Measurements from ENCODE around the gene ATP9B. TPM values are rescaled to one million over a fixed set of nuclear protein-coding genes. Genes with fewer than 3 reads are reported as not detected.
A peak's percentile ranks its signal among the peaks of the same experiment; 100 is the strongest.

Gene ATP9B
- polyA plus RNA-seq, 1 donor = 22.6 TPM

DNA sequence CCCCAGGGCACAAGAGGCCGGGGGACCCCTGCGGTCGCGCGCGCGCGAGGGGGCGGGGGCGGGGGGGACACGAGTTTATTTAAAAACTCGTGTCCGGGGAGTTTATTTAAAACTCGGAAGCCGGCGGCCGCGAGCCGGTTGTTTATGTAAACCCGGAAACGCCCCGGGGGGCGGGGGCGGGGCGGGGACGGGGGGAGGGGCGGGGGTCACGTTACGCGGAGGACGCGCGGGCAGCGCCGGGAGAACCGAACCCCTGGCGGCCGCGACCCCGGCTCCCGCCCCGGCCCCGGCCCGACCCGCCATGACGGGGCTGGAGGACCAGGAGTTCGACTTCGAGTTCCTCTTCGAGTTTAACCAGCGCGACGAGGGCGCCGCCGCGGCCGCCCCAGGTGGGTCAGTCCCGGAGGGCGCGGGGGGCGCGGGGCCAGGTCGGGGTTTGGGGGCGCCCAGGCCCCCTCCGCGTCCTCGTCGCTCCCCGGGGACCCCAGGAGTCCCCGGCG lies 330.9 kb downstream of the ATP9B start:
- DNase-seq = no peak

DNA sequence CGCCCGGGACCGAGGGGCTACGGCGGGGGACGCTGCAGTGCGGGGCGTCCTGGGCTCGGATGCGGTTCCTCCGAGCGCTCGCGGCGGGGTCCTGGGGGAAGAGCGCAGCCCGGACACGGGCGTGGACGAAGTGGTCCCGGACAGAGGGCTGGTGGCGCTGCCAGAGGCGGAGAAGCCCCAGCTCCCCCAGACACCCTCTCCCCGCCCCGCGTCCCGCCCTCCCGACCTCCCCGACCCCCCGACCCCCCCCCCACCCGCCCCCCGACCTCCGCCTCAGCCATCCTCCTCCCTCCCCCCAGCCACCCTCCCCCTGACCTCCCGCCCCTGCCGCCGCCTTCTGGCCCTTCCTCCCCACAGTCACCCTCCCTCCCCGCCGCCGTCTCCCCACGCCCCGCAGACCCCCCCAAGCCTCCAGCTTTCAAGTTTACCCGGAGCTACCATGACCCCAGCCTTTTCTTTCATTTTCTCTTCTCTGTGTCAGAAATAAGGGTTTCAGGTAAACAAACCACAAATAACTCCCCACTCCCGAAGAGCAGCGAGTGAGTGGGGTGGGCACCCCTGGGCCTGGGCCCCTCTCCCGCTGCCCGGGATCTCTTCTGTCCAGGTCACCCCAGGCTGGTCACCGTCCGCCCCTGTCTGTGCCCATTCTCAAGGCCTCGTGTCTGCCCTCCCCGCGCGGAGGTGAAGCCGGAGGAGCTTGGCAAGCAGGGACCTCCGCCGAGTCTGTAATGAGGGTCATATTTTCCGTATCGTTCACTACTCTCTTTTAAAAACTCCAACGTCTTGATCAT lies 331.6 kb downstream of the ATP9B start:
- peak; percentile 66 for DNase-seq

DNA sequence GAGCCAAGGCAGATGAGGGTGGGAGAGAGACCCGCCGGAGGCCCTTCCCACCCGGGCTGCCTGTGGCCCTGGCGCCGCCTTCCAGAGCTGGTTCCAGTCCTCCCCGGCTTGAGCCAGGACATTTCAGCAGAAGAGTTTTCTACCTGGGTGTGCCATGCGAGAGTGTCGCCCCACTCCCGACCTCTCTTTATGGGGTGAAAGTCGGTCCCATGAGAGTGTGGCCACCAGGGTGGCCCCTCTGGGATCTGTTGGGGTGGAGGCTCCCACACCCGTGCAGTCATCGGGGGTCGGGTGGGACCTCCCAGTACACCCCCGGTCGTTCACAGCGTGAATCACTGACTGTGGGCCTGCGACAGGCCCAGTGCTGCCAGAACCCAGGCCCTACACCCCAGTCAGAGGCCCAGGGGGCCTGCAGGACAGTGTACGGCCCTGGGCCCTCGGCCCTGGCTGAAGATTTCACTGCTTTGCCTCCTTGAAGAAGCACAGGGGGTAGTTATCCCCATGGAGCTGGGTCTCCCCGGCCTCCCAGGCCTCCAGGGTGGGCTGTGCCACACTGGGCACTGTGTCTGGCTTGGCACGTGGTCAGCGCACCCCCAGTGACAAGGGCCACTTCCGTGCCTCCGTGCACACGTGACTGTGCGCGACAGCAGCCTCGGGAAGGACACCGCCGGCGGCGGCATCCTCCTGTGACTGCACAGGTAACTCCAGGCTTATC lies 332.5 kb downstream of the ATP9B start:
- no peak for DNase-seq

DNA sequence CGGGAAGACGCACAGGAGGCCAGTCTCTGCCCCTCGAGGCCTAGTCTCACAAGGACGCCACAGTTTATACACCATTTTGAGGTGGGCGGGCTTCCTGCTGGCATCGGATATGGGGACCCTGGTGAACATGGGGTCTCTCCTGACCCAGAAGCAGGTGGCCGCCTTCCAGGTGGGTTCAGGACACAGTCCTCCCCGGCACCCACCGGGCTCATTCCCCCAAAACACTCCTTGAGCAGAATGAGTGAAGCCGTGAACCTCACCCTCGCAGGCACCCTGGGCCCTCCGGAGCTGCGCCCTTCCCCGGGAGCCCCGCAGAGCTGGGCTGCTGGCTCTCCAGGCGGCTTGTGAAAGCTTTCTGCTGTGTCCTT lies 333.0 kb downstream of the ATP9B start:
- no peak for DNase-seq

DNA sequence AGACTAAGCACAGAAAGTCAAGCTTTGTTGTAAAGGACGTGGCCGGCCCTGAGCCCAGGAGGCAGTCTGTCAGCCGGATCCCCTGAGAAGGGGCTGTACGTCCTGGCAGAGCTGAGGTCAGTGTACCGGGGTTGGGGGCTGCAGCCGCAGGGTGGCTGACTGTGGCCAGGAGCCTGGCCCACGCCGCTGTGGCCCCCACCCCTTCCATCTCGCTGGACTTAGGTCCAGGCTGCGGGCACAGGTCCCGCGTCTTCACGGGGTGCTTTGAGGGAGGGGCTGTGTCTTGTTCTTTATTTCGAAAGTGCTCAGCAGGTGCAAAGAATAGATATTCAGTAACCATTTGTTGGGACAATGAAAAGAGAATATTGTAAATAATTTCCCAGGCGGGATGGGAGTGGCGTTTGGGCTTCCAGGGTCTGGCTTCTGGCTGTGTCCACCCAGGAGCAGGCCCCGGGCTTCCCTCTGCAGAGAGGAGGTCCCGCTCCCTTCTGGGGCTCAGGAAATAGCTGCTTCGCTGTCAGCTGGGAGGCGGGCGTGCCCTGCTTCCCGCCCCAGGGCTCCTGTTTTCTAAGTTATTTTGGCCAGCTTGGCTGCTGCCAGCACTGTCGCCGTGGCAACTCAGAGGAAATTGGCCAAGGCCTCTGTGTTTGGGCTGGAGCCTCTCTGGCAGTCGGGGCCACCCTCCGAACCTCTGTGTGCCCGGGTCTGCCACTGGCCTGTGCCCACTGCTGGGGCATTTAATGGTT lies 334.0 kb downstream of the ATP9B start:
- peak; percentile 69 for DNase-seq

DNA sequence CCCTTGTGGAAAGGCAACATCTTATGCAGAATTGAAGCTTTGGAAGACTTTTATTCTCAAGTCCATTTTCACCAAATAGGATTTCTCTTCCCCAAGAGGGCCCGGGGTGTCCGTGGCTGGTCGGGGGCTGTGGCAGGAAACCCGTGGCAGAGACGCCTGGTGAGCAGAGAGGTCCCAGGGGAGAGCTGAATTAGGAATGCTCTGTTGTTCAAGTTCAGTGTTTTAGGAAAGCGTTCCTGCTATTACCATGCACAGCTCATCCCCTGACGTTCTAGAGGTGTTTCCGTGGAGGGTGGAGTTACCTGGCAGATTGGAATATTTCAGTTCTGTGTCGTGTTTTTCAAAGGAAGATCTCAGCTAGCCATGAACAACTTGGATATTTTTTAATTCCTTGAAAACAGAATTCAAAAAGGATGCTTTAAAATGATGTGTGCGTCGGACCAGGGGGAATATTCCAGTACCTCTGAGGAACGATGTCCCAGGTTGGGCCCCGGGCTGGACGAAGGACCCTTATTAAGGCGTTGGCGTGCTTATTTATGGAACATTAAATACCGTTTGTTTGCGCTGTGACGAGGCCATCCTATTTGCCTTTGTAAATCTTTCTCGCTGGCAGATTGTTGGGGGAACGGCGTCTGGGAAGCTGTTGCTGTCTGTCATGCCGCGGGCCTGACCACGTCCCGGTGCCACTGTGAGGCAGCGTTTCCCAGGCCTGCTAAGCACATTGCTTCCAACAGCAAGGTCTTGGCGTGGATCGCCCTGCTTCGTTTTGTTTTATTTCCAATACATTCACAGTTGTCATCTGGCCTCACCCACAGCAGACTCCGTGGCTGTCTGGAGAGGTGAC lies 334.8 kb downstream of the ATP9B start:
- DNase-seq = no peak

DNA sequence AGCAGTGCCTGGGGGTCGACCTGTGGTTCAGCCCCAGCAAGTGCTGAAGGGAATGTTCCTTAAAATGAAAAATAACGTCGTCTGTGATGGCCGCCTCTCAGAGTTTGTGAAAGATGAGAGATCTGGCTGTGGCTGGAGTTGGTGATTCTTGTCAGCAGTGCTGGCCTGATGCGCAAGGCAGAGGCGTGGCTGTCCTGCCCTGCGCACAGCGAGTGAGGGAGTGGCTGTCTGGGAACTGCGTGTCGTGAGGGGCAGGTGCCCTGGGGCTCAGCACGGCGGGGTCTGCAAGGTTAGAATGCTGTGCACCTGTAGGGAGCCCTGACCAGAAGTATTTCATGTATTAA lies 335.3 kb downstream of the ATP9B start:
- no peak for DNase-seq

DNA sequence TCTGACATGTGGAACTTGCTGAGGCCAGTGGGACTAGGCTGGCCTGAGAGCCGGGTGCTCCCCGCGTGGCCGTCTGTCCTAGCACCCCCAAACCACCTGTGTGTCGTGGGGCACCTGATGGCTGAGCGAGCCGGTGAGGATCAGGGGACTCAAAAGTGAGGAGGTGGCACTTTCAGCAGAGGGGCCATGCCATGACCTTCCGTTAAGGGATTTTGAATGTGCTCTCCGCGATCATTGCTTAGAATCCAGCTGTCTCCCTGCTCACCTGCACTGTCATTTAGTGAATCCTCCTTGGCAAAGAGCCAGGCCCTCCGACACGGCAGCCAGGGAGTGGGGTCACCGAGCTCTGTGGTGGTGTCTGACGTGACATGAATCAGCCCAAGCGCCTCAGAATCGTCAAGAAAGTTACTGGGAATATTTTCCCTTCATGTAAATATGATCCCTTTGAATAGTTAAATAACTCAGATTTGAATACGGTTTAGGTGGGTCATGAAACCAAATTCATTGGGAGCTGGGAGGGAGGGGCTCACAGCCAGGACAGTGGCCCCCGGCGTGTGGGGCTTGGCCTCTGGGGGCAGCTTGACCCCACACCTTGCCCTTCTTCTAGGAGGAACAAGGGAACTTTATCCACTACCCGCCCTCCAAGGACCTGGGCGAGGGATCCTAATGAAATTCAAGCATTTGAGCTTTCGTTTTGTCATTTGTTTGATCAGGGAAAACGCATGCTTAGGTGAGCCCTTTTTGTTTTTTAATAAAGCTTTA lies 336.0 kb downstream of the ATP9B start:
- DNase-seq = no peak

DNA sequence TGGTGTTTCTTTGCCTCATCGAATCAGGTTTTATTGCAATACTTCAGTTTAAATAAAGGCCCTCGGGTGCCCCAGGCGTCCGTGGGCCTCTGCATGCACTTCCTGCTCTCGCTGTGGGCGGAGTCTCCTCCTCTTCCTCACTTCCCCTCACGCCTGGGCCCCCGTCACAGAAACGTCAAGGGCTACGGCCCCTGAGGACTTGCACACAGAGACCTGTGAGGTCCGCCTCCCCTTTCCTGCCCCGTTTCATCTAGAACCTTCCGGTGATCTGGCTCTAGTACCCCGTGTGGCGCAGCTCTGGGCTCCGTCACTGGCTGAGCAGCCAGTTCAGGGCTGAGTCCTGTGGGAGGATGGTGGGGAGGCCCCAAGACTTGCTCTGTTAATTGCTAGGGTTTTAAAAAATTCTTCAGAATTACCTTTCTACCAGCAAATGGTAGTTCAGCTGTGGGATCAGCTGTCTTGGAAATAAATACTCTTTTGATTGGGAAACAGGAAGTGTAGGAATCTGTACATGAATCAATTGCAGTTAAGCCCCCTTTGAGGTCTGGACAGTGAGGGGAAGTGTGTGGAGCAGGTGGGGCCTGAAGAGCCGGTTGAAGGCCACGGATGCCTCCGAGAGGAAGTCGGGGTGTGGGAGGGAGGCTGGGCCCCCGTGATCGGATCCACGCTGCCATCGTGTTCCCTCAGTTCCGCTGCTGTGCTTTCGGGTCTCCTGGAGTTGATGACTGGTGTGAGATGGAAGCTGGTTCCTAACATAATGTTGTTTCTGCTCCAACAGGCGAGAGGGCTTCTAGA lies 336.8 kb downstream of the ATP9B start:
- no peak for DNase-seq

DNA sequence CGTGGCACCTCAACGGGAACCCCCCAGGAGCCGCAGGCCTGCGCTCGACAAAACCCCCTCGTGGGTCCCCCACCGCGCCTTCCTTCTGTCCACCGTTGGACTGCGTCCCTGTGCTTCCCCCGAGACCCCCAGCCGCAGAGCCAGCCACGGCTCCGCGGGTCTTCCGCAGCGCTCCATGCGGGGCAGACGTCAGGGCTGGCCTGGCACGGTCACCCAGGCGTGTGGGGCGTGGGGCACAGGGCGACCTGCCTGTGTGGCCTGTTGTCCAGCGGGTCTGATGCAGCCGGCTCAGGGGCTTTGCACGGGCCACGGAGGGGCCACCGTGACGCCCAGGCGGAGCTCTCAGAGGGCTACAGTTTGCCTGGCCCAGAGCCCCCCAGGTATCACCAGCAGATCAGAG lies 337.5 kb downstream of the ATP9B start:
- DNase-seq = no peak

DNA sequence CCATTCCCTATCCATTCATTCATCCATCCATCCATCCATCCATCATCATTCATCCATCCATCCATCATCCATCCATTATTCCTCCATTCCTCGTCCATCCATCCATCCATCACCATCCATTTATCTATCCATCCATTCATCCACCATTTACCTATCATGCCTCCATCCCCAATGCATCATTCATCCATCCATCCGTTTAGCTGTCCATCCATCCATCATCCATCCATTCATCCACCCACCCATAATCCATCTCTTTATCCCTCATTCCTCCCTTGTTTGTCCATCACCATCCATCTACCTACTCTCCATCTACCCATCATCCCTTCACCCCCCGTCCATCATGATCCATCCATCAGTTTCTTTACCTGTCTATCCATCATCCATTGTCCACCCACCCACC lies 340.1 kb downstream of the ATP9B start:
- DNase-seq = no peak

DNA sequence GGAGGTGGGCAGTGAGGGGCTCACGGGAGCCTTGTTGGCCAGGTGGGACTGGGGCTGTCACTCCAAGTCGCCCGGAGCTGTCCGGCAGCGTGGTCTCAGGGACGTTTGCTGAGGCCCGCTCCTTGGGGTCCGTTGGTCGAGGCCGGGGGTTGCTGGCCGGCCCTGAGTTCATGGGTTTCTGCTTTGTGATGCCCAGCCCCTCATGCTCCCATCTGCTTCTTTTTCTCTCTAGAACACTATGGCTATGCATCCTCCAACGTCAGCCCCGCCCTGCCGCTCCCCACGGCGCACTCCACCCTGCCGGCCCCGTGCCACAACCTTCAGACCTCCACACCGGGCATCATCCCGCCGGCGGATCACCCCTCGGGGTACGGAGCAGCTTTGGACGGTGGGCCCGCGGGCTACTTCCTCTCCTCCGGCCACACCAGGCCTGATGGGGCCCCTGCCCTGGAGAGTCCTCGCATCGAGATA lies 341.0 kb downstream of the ATP9B start:
- no peak for DNase-seq

DNA sequence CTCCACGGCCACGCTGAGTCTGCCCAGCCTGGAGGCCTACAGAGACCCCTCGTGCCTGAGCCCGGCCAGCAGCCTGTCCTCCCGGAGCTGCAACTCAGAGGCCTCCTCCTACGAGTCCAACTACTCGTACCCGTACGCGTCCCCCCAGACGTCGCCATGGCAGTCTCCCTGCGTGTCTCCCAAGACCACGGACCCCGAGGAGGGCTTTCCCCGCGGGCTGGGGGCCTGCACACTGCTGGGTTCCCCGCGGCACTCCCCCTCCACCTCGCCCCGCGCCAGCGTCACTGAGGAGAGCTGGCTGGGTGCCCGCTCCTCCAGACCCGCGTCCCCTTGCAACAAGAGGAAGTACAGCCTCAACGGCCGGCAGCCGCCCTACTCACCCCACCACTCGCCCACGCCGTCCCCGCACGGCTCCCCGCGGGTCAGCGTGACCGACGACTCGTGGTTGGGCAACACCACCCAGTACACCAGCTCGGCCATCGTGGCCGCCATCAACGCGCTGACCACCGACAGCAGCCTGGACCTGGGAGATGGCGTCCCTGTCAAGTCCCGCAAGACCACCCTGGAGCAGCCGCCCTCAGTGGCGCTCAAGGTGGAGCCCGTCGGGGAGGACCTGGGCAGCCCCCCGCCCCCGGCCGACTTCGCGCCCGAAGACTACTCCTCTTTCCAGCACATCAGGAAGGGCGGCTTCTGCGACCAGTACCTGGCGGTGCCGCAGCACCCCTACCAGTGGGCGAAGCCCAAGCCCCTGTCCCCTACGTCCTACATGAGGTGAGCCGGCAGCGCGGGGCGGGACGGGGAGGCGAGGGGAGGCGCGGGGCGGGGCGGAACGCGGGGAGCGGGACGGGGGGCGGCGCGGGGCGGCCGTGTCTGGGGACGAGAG lies 341.8 kb downstream of the ATP9B start:
- DNase-seq = no peak

DNA sequence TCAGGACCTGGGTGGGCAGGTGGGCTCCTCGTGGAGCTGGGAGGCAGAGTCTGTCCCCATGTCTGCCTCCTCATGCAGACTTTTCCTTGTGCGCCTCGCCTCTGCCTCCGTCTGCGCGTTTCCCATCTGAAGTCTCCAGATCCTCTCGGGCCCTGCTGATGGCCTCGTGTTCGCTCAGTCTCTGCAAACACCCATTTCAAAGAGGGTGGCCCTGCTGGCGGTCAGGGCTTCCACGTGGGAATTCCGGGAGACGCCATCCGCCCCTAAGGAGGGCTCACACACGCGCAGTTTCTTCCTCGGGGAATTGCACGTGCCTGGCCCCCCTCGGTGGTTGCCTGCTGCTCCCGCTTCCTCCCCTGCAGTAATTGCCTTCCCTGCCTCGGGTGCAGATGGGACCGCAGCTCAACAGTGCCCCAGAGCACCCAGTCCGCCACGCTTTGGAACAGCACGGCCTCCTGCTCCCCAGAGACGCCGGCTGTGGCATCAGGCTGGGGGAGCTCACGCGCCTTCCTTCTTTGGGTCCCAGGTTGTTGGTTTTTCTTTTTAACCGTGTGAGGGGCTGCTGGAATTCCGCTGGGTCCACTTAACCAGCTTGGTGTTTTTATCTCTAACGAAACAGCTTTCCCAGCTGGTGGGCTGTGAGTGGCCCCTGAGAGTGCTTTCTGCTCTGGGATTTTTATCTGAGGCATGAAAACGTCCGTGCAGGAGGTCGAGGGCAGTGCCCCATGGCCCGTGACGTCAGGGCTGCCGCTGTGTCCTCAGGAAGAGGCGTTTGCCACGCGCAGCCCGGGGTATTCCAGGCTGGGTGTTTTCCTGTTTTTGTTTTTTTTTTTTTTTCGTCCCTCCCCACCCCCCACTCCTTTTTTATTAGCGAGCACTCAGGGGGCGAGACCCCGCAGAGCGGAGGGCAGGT lies 342.7 kb downstream of the ATP9B start:
- no peak for DNase-seq

DNA sequence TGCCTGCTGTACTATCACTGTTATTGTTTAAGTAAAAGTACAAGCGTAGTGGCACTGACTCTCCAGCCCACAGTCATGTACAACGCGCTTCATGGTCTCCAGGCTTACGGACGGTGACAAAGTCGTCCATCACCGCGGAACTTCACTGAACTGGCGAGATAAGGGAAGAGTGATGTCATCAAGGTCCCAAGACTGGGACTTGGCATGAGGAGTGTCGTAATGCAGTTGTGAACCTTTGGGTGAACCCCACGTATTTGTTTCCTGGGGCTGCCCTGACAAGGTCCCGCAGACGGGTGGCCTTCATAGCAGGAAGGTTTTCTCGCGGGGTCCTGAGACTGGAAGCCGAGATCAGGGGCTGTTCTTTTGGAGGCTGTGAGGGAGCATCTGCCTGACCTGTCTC lies 343.8 kb downstream of the ATP9B start:
- DNase-seq = no peak

DNA sequence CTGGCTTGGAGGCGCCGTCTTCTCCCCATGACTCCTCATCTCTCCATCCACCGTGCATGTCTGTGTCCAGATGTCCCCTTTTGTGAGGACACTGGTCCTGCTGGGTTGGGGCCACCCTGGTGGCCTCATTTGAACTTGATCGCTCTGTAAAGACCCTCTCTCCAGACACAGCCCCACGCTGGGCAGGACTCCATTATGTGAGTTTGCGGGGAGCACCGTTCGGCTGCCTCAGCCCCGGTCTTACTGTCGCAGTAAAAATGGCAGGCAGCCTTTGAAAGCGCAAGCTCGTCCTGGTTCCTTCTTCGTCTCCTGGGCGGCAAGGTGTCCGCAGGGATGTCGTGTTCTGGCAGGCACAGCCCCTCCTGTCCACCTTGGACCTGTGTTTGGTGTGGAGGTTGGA lies 344.2 kb downstream of the ATP9B start:
- no peak for DNase-seq

DNA sequence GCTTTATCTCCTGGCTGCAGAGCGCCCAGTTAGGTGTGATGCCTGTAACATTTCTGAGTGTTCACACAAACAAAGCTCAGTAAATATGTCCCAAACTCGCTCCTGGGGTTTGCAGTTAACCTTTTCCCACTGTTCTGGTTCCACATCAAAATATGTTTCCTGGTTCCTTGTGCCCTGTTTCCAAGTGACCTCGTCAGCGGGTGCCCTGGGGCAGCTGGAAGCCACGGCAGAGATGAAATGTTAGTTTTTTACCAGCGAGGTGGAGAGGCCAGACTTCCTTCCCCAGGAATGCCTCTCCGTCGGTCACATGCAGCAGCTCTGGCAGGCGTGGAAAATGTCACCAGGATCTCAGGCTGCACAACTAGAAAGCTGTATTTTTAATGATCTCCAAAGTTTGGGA lies 344.7 kb downstream of the ATP9B start:
- no peak for DNase-seq

DNA sequence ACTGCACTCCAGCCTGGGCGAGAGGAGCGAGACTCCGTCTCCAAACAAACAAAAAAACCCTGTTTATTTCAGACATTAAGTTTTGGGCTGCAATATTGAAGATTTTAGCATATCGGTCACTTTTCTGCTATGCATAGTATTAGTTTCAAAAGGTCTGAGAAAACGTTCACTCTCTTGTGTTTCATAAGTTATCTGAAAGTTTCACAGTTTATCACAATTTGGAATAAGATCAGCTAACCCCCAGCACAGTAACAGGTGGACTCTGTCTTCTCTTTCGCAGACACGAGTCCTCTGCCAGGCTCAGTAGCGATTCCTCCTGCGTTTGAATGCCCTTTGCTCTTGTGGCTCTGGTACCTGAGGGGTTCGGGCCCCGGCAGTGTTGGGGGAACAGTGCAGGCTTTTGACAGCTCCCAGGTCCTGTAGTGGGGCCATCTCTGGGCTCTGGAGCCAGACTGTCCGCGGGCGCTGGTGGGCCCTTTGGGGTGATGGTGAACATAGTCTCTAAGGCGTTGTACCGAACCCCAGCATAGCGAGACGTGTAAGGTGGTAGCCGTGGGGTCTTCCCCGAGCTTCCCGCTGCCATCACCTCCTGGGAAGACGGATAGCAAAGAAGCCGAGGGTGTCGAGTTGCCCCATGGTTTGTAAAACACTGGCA lies 347.0 kb downstream of the ATP9B start:
- no peak for DNase-seq

All from hindlimb muscle (tissue), 1 donor.